ENCODE results near the gene STX3.

GRCh38 chr11:59729834-59730233 is 25.3 kb upstream of the STX3 start:
- no peak for TF ChIP-seq CTCF (IDR thresholded peaks at IDR 0.05; ENCODE audit: poor library complexity, severe bottlenecking)
- TF ChIP-seq RAD21 (conservative IDR thresholded peaks at IDR 0.05) = no peak

All from neural cell (in vitro differentiated cells).